RWPE2 (cell line): ENCODE results near the gene KCNJ14.
A peak's percentile ranks its signal among the peaks of the same experiment; 100 is the strongest.

ENCODE experiments used
- ATAC-seq: fragments of 200-7000 bp; cut with Tn5 transposase; 3 replicates; pipeline ENCODE4 v1.9.1; 2021; ENCODE audit warnings: low read depth
- DNase-seq: peaks from one replicate; pipeline ENCODE4 v3.0.0-alpha.2; 2020; ENCODE audit warnings: low spot score
- H3K27ac ChIP-seq: fragments of 450-650 bp; 2 replicates; pipeline ENCODE4 v1.5.1; 2017; ENCODE audit warnings: mild to moderate bottlenecking; ENCODE audit not compliant: poor library complexity, severe bottlenecking
- H3K27me3 ChIP-seq: fragments of 250-450 bp; sonication (Bioruptor Pico); 2 replicates; pipeline ENCODE4 v1.5.1; 2021; ENCODE audit warnings: mild to moderate bottlenecking, moderate library complexity; ENCODE audit not compliant: insufficient read depth, poor library complexity, severe bottlenecking
- H3K36me3 ChIP-seq: fragments of 250-450 bp; sonication (Bioruptor Pico); 2 replicates; pipeline ENCODE4 v1.5.1; 2020; ENCODE audit warnings: low read depth, mild to moderate bottlenecking, moderate library complexity
- H3K4me1 ChIP-seq: fragments of 250-450 bp; sonication (Bioruptor Pico); 2 replicates; pipeline ENCODE4 v1.5.1; 2021; ENCODE audit warnings: mild to moderate bottlenecking, moderate library complexity; ENCODE audit not compliant: insufficient read depth, poor library complexity, severe bottlenecking
- H3K4me3 ChIP-seq: fragments of 250-450 bp; sonication (Bioruptor Pico); 2 replicates; pipeline ENCODE4 v1.5.1; 2021; ENCODE audit warnings: mild to moderate bottlenecking, moderate library complexity; ENCODE audit not compliant: severe bottlenecking
- H3K9me3 ChIP-seq: fragments of 250-450 bp; sonication (Bioruptor Pico); 2 replicates; pipeline ENCODE4 v1.5.1; 2021; ENCODE audit warnings: mild to moderate bottlenecking, moderate library complexity; ENCODE audit not compliant: severe bottlenecking
- TF ChIP-seq, protein P1 (sequence below): fragments of 450-650 bp; IDR thresholded peaks from one replicate; pipeline ENCODE4 v1.5.1; 2017; ENCODE audit warnings: mild to moderate bottlenecking, moderate library complexity; ENCODE audit not compliant: poor library complexity, severe bottlenecking

KCNJ14 gene

DNA sequence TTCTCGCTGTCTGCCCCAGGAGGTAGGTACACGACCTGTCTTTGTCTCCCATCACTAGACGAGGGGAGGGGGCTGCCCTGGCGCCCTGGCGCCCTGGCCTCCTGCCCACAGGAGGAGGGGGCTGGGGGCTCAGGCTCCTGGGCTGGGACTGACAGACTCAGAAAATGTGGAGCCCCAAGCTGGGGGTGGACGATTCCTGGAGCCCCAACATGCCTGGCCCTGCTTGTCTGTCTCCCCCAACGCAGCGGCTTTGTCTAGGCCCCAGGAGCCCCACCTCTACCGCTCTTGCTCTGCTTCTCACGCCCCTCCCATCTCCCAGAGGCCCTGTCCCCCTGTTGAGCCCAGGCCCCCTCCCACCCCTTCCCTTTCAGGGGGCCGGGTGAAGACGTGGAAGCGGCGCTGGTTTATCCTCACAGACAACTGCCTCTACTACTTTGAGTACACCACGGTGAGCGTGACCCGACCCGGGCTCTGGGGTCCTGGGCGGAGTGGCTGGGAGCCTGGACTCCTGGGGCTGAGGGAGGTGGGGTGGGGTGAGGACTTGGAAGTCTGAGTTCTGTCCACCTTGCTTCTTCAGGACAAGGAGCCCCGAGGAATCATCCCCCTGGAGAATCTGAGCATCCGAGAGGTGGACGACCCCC lies 22.4 kb downstream of the KCNJ14 start:
- ATAC-seq: no peak
- TF ChIP-seq, protein P1, sequence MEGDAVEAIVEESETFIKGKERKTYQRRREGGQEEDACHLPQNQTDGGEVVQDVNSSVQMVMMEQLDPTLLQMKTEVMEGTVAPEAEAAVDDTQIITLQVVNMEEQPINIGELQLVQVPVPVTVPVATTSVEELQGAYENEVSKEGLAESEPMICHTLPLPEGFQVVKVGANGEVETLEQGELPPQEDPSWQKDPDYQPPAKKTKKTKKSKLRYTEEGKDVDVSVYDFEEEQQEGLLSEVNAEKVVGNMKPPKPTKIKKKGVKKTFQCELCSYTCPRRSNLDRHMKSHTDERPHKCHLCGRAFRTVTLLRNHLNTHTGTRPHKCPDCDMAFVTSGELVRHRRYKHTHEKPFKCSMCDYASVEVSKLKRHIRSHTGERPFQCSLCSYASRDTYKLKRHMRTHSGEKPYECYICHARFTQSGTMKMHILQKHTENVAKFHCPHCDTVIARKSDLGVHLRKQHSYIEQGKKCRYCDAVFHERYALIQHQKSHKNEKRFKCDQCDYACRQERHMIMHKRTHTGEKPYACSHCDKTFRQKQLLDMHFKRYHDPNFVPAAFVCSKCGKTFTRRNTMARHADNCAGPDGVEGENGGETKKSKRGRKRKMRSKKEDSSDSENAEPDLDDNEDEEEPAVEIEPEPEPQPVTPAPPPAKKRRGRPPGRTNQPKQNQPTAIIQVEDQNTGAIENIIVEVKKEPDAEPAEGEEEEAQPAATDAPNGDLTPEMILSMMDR: no peak
- Histone ChIP-seq H3K4me1 (no peaks in the 10 kb centered on the region), H3K27ac (no peak overlapping the region), H3K9me3 (no peaks in the 10 kb centered on the region), H3K4me3 (no peak overlapping the region), H3K36me3 (peaks cover 56% of the 10 kb centered on the region), H3K27me3 (no peaks in the 10 kb centered on the region)
- DNase-seq: no peak

DNA sequence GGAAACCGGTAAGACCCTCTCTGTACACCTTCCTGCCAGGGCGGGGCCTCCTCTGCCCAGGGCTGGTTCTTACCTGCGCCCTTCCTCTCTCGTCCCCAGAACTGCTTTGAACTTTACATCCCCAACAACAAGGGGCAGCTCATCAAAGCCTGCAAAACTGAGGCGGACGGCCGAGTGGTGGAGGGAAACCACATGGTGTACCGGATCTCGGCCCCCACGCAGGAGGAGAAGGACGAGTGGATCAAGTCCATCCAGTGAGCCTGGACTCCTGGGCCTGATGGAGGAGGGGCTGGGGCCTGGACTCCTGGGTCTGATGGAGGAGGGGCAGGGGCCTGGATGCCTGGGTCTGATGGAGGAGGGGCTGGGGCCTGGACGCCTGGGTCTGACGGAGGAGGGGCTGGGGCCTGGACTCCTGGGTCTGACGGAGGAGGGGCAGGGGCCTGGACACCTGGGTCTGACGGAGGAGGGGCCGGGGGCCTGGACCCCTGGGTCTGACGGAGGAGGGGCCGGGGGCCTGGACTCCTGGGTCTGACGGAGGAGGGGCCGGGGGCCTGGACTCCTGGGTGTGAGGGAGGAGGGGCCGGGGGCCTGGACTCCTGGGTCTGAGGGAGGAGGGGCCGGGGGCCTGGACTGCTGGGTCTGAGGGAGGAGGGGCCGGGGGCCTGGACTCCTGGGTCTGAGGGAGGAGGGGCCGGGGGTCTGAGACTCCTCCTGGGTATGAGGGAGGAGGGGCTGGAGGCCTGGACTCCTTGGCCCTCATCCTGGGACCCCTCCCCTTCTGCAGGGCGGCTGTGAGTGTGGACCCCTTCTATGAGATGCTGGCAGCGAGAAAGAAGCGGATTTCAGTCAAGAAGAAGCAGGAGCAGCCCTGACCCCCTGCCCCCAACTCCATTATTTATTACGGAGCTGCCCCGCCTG lies 23.2 kb downstream of the KCNJ14 start:
- Histone ChIP-seq H3K27me3 (no peaks in the 10 kb centered on the region), H3K4me3 (no peak overlapping the region), H3K4me1 (no peaks in the 10 kb centered on the region), H3K27ac (no peak overlapping the region), H3K36me3 (peaks cover 48% of the 10 kb centered on the region), H3K9me3 (no peaks in the 10 kb centered on the region)
- DNase-seq: peak; percentile 65
- TF ChIP-seq, protein P1: no peak
- ATAC-seq: no peak

DNA sequence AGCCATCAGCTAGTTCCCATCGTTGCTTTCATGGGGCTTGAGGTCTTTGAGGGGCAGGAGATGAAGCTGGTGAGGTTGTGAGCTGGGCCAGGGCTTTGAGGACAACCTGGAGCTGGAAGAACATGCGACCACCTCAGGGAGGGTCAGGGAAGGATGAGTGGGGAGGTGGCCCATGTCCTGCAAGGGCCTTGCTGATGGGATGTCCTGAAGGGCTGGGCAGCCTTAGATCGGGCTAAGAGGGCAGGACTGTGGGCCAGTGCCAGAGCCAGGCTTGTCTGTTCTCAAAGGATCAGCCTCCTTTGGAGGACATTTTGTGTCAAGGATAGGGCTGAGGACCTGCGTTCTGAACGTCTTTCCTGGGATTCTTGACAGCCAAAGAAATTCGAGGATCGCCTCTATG lies 24.3 kb downstream of the KCNJ14 start:
- H3K4me1 ChIP-seq: no peaks in the 10 kb centered on the region
- TF ChIP-seq, protein P1: no peak
- H3K9me3 ChIP-seq: no peaks in the 10 kb centered on the region
- DNase-seq (no peak), ATAC-seq (0 out of 3 replicates have a peak, but pooled peaks have one; percentile 4)
- no peak overlapping the region for H3K27ac ChIP-seq
- H3K4me3 ChIP-seq: no peak overlapping the region
- peaks cover 39% of the 10 kb centered on the region for H3K36me3 ChIP-seq
- H3K27me3 ChIP-seq: no peaks in the 10 kb centered on the region

DNA sequence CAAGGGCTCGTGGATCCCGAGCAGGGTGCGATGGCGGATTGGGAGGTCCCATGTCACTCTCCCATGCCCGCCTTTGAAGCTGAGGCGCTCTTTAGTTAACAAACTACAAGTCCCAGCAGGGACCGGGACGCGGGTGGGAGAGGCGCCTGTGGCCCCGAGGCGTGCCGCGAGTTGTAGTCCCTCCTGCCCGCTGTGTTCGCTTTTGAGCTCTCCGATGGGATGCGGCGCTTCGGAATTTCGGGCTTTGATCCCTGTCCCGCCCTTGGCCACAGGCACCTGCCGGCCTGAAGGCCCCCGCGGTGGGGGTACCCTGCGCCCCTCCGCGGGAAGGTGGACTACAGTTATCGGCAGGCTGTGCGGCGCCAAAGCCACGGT lies 24.8 kb downstream of the KCNJ14 start:
- H3K4me3 ChIP-seq: peak overlapping the region; percentile 8
- no peaks in the 10 kb centered on the region for H3K9me3 ChIP-seq
- ATAC-seq (peak; percentile 15; the same call in 1 of the 3 replicates), DNase-seq (peak; percentile 65)
- no peaks in the 10 kb centered on the region for H3K4me1 ChIP-seq
- H3K27ac ChIP-seq: peak overlapping the region; percentile 7
- H3K36me3 ChIP-seq: peaks cover 34% of the 10 kb centered on the region
- no peaks in the 10 kb centered on the region for H3K27me3 ChIP-seq
- TF ChIP-seq, protein P1: no peak
